ENCODE measurements around the gene STAB2.
"Not testable (repeated sequence)": the region's sequence is repeated elsewhere in the genome, so short reads cannot be mapped to it uniquely, and the experiment has no call there.

Gene STAB2

DNA sequence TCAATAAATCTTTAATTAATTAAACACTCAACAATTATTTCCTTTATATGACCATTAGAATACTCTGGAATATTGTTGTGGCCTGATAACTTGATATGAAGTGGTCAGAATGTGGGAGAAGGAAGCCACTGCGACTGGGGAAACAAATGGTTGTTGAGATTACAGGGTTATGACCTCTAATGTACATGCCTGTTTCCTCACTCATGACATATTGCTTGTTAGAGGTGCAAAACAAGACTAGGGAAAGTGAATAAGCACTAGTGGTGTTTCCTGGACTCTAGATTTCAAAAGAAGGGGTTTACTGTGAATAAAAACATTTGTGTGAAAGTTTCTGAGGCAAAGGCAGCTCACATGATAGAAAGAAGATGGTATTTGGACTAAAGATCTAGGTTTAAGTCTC lies 53.3 kb downstream of the STAB2 start:
- Histone ChIP-seq H3K4me3 (no peak overlapping the region), H3K27ac (no peak overlapping the region)

DNA sequence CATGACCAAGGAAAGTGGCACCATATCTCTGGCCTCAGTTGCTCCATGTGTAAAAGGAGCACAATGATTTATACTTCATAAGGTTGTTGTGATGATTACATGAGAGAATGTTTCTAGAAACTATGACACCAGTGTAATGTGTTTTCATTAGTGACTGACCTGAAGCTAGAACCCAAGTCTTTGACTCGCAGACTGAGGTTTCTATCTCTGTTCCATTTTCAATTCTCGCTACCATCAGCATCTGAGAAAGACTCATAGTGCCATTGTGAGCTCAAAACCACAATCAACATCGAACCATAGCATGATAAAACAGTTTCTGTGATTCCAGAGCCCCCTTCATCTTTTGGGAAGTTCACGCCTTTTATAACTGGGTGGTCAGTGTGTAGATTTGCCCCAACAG lies 53.8 kb downstream of the STAB2 start:
- no peak overlapping the region for H3K27ac ChIP-seq
- H3K4me3 ChIP-seq, result no peak overlapping the region

DNA sequence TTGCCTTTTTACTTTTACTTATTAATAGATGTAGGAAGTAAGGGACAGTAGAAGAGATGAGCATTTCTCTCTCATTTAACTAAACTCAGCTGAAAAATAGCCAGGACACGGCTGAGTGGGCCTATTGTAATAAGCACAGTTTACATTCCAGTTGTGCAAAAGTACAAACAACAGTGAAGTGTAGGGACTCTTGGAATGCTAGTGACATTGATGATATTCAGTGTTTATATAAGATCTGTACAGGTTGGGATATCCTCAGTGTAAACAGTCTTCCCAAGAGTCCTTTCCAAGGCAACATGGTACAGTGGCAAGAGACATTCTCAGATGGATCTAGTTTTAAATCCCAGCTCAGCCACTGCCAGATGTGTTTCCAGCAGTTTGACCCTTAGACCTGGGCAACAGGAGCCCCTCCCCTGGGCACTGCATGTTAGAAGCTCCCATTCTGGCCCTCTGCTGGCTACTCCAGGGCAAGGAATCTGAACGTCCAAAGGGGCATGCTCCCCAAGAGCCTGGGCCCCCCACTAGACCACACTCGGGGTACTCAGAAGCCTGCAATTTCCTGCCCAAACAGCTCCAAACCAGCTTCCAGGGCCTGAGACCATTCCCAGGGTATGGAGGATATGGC lies 55.3 kb downstream of the STAB2 start:
- Histone ChIP-seq H3K4me3 (no peak overlapping the region), H3K27ac (no peak overlapping the region)

DNA sequence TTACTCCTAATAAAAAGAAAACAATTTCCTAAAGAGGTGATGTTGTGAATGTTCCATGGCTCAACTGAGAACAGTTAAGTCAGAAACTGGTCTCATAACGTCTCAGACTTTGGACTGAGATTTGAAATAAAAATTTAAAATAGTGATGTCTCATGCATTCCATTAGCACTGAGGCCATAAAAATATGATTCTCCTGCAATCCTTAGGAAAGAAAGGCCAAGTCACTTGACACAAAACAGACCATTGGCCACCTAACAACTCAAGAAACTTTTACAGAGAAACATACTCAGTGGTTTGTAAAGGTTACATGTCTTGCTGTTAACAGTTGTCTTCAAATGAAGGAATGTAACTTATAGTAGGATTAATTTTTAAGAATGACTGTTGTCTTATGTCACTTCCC lies 58.1 kb downstream of the STAB2 start:
- Histone ChIP-seq H3K4me3 (no peak overlapping the region), H3K27ac (no peak overlapping the region)

DNA sequence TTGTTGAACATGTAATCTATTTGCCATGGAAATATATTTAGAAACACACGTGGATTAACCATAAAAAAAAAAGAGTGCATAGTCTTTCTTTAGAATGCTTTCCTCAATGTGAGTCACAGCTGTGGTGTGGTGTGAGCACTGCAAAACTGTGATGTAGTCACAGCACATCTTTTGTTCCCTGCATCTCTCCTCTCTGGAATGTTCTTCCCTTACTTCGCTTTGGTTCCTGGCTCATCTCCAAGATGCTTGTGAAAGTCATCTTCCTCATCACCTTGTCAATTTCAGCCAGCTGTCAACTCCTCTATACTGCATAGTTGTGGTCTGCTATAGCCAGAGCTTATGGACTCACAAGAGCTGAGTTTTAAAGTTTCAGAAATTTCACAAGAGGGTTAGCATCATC lies 60.2 kb downstream of the STAB2 start:
- Histone ChIP-seq H3K27ac (no peak overlapping the region), H3K4me3 (no peak overlapping the region)

DNA sequence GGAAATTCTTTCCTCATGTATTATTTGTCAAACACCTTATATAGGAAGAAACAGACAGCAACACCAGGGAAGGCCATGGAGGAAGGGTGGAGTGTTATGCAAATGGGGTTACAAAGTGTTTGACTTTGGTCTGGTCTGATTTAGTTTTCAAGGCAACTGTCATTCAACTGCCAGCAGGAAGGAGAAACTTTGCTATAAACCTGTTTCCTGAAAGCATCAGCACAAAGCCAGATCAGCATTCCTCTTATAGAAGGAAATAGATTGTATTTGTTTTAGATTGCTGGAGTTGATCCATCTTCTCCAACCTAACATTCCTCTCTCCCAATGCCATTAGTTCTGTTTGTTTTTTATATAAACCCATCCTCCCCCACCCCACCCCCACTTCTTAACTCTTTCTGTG lies 65.7 kb downstream of the STAB2 start:
- Histone ChIP-seq H3K27ac (no peak overlapping the region), H3K4me3 (no peak overlapping the region)

DNA sequence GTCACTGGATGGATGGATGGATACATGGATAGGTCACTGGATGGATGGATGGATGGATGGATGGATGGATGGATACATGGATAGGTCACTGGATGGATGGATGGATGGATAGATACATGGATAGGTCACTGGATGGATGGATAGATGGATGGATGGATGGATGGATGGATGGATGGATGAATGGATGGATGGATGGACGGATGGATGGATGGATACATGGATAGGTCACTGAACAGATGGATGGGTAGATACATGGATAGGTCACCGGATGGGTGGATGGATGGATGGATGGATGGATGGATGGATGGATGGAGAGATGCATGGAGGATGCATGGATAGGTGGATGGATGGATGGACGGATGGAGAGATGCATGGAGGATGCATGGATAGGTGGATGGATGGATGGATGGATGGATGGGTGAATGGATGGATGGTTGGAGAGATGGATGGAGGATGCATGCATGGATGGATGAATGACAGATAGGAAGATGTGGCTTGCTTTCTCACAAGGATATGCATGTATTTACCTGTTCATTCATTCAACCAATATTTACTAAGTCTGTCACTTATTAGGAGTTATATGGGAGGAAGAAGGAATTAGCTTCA lies 66.6 kb downstream of the STAB2 start:
- not testable (repeated sequence) for H3K27ac ChIP-seq, H3K4me3 ChIP-seq

DNA sequence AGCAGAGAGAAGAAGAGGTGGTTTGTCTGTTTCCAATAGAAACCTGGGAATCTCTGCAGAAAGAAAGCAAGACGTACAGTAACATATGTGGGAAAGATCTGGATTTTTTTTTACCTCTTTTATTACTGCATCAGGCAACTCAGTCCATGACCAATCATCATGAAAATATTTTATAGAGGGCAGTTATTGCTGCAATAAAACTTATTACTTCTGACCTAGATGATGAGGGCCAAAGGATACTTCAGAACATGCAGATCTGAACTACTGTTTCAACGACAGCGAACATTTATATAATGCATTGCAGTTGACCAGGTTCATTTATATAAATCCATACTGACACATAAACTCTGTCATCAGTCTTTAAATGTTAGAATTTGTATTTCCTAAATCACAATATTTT lies 67.7 kb downstream of the STAB2 start:
- Histone ChIP-seq H3K27ac (no peak overlapping the region), H3K4me3 (no peak overlapping the region)

DNA sequence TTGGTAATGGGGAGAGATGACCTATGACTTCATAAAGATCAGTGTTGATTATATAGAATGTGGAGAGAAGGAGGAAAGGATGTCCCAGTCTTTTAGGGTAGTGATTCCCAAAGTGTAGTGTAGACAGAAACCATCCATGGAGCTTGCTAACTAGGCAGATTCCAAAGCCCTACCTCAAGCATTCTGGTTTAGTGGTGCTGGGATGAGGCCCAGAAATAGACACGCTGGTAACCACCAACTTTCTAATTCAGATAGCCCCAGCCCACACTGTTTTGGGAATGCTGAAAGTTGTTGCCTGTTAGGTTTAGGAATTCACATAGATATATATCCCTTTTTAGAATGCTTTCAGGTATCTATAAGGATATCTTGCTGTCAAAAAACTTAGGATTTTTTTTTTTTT lies 69.2 kb downstream of the STAB2 start:
- H3K27ac ChIP-seq, result no peak overlapping the region
- no peak overlapping the region for H3K4me3 ChIP-seq

DNA sequence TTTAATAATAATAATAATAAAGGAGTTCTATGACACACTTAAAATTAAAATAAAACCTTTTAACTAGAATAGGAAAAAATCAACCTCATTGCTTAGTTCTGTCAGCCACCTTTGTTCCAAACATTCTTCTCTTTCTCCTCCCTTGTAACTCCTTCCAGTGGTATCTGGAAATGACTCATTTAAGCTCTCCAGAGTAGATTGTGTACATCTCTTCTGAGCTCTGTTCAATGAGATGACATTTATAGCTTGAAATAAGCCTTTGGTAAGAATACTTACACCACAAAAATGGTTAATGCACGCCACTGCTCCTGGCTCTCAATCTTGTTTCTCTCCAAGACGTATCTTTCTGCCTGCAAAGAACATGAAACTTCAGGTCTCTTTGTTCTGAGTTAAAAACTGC lies 70.3 kb downstream of the STAB2 start:
- H3K27ac ChIP-seq, result no peak overlapping the region
- no peak overlapping the region for H3K4me3 ChIP-seq

DNA sequence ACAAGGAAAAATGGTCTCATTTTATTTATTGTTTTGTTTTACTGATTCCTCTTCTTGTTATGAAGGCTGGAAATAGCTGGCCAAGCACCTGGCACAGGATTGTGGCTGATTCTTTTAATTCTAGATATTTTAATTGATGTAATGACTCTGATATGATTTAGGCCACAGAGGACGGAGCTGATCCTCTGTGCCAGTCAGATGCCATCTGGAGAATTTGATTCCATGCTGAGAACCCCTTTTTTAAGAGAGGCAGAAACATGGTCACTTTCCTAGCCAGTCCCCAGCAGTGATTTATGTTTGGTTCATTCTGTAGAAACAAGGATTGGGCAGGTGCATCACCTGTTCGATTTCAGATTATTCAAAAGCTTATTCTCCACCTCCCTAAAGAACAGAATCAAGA lies 77.6 kb downstream of the STAB2 start:
- H3K4me3 ChIP-seq, result no peak overlapping the region

DNA sequence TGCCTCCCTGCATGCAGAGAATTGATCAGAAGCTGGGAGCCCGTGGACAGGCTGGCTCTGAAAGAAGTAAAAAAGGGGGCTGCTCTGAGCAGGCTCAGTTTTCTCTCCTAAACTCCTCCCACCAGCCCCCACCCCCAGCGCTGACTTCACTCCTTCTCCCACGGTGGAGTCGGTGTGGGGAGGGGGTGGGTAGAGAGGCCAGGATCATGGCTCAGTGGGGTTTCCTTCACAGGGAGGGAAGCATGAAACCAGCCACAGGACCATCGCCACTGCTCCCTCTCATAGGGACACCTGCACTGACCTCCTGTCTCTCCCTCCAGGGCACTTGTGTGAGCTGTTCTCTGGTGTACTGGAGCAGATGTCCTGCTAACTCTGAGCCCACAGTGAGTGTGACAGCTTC lies 78.9 kb downstream of the STAB2 start:
- no peak overlapping the region for H3K27ac ChIP-seq
- no peak overlapping the region for H3K4me3 ChIP-seq

More for the DNA sequence above, 77.6 kb downstream of the STAB2 start:
- H3K27ac ChIP-seq, result no peak overlapping the region

DNA sequence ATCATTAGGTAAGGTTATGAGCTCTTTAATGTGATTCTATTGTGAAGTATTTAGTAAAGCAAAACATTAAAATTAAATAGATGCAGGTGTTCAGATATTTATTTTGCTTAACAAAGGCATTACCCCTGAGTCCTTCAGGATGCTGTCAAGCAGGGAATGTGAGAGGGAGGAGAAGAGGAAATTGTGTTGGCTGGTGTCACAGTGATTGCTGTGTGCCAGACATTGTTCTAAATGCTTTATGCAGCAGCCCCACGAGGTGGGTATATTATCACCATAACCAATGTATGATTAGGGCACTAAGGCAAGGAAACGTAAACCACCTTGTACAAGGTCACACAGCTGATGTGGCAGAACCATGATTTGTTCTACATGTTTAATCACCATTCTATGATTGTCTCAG lies 80.1 kb downstream of the STAB2 start:
- H3K27ac ChIP-seq, result no peak overlapping the region

DNA sequence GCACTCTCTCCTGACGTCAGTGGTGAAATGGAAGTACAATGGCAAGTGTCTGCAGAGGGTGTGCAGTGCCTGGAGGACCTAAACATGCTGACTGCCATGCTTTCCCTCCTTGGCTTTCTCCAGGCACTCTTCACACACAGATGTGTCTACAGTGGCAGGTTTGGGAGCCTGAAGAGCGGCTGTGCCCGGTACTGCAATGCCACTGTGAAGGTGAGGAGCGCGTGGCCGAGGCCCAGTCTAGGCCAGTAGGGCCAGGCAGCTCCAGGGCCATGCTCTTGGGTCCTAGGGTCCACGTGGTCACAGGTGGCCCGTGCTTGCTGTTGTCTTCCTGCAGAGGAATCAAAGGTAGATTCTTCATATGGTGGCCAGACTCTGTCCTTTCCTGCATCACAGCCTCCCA lies 81.4 kb downstream of the STAB2 start:
- no peak overlapping the region for H3K27ac ChIP-seq
- no peak overlapping the region for H3K4me3 ChIP-seq

More for the DNA sequence above, 80.1 kb downstream of the STAB2 start:
- H3K4me3 ChIP-seq, result no peak overlapping the region

DNA sequence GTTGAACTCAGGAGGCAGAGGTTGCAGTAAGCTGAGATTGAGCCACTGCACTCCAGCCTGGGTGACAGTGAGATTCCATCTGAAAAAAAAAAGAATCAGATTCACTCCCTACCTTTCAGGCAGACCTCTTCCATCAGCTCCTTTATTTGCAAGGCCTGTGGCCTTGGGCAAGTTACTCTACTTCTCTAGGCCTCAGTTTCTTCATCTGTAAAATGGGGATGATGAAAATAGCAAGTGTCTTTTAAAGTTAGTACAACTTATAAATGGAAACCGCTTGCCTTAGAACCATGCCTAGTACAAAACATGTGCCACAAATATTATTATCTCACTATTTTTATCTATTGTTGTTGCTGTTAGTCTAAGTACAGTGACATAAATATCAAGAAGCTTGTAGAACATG lies 84.3 kb downstream of the STAB2 start:
- Histone ChIP-seq H3K4me3 (no peak overlapping the region), H3K27ac (no peak overlapping the region)

DNA sequence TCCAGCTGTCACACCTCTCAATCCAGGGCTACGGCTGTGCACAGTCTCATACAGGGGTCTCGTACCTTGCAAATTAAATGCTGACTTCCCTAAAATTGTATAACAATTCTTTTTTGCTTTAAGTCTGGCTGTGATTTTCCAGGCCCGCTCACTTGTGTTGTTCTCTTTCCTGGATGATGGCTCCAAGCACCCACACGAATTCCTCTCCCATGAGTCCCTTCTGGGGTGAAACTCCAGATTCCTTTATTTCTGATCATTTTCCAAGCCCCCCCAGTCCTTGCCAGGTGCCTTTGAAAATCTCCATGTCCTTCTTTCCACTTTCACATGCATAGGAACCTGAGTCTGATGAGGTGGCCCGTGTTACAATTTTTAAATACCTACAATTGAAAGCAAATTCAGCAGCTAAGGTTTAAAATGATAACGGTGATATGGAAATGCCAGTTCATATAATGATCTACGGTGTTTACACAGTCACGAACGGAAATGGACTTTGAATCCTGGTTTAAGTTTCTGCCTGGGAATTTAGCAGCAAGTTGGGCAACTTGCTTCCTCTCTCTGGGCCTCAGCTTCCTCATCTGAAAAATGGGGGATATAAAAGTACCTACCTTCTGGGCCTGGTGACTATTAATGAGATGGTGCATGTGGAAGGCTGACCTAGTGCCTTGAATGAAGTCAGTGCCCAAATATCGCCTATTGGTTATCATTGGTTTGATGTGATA lies 85.5 kb downstream of the STAB2 start:
- no peak overlapping the region for H3K4me3 ChIP-seq
- no peak overlapping the region for H3K27ac ChIP-seq

DNA sequence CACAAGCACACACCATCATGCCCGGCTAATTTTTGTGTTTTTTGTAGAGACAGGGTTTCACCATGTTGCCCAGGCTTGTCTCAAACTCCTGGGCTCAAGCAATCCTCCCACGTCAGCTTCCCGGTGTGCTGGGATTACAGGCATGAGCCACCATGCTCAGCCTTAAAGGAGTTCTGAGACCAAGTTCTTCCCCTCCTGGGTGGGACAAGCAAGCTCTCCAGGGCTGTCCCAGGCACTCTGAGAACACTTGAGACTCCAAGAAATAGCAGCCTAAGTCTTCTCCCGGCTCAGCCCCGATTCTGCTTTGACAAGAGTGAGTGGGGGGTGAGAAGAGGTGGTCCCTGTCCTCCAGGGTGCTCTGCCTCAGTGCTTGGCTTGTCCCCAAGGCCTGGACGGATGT lies 86.4 kb downstream of the STAB2 start:
- H3K27ac ChIP-seq, result no peak overlapping the region

DNA sequence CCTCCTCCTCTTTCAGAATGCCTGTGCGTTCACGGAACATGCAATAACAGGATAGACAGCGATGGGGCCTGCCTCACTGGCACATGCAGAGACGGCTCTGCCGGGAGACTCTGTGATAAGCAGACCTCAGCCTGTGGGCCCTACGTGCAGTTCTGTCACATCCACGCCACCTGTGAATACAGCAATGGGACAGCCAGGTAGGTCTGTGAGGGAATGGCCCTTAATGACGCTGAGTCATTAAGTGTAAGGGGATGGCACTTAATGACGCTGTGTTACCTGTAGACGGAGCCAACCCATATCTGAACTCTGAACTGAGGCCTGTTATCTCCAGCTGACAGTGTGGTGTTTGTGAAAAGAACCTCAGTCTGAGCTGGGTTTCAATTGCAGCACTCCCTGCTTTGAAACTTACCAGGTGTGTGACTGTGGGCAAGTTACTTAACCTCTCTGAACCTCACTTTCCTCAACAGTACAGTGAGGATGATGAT lies 86.9 kb downstream of the STAB2 start:
- H3K27ac ChIP-seq, result no peak overlapping the region
- H3K4me3 ChIP-seq, result no peak overlapping the region

More for the DNA sequence above, 86.4 kb downstream of the STAB2 start:
- H3K4me3 ChIP-seq, result no peak overlapping the region

DNA sequence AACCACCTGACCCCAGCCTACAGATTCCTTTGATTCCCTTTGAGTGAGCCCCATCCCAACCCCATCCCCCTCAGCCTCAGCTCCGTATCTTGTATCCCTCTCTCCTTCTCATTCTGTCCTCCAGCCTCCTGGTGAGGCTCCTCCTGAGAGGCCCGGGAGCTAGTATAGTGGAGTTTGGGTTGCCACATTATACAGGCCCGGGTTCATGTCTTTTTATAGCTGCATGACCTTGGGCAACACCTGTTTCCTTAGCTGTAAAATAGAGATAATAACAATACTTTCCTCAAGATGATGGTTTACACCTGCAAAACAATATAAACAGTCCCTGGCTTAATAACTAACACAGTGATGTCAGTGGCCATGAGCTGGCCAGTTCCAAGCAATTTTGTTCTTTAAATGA lies 89.8 kb downstream of the STAB2 start:
- Histone ChIP-seq H3K4me3 (no peak overlapping the region), H3K27ac (no peak overlapping the region)

DNA sequence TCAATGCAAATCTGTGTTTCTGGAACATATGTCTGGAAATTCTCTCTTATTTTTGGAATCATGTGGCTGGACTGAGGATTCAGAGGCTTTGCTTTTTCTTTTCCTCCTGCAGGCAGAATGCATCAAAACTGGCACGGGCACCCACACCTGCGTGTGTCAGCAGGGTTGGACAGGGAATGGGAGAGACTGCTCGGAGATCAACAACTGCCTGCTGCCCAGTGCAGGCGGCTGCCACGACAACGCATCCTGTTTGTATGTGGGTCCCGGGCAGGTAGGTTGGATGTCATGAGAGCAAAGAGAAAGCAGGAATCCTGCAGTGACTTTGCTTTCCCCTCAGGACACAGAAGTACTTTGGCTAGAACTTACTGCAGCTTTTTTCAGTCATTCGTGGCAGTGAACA lies 90.3 kb downstream of the STAB2 start:
- Histone ChIP-seq H3K27ac (no peak overlapping the region), H3K4me3 (no peak overlapping the region)

DNA sequence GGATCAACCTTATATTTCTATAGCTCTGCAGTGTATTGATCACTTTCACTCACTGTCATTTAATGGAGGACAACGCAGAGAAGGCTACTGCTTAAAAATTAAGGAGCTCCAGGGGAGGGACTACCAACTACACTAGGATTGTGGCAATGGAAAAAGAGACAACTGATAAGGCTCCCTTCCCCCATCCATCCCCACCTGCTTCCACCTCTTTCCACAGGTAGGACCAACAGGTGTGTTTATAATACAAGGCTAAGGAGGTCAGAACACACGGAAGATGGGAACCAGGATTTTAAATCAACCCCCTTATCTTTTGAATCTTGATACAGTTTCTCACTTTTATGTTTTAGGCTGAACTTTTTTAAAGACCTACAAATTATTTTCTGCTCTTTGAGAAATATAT lies 90.8 kb downstream of the STAB2 start:
- Histone ChIP-seq H3K27ac (no peak overlapping the region), H3K4me3 (no peak overlapping the region)
